SK-N-SH (cell line): ENCODE results near the gene FUT6. TPM values are rescaled to one million over a fixed set of nuclear protein-coding genes. Genes with fewer than 3 reads are reported as not detected.
"Not testable (repeated sequence)": the region's sequence is repeated elsewhere in the genome, so short reads cannot be mapped to it uniquely, and the experiment has no call there.

Experiments
- CTCF ChIA-PET: fragments of 300-600, 350-600 bp; formaldehyde crosslinking; extraction: SDS; loops from one replicate; lab custom pipeline; 2021; lab: Yijun Ruan, JAX
- POLR2A ChIA-PET: fragments of 350-600 bp; sonication (Branson Sonifier 250); formaldehyde crosslinking; extraction: SDS; loops from one replicate; lab custom pipeline; 2020; ENCODE audit warnings: antibody characterized with exemption, inconsistent platforms; lab: Yijun Ruan, JAX
- DNase-seq: peaks from one replicate; pipeline ENCODE4 v3.0.0; 2012
- H2AFZ ChIP-seq: fragments of 200-600 bp; sonication (generic); 2 replicates; pipeline ENCODE4 v1.8.1; 2016; ENCODE audit warnings: antibody characterized with exemption, mild to moderate bottlenecking, low read depth
- H3F3A ChIP-seq: fragments of 200-600 bp; sonication (generic); replicated peaks from 2 replicates; pipeline ENCODE3; 2016; ENCODE audit warnings: antibody characterized with exemption, mild to moderate bottlenecking; ENCODE audit not compliant: insufficient read depth
- H3K27ac ChIP-seq, 2 experiments: fragments of 200-500 bp in 1 of 2; fragments of 200-600 bp in 1 of 2; sonication (Bioruptor generic) in 1 of 2; sonication (generic), shearing (Covaris generic) in 1 of 2; 2 replicates each; pipeline versions ENCODE4 v1.5.1 to v1.6.1; 2014 to 2016; ENCODE audit warnings: low read depth in 2 of 2, inconsistent platforms in 1 of 2, low read length in 1 of 2, mild to moderate bottlenecking in 1 of 2, mixed read lengths in 1 of 2
- H3K27me3 ChIP-seq: fragments of 200-600 bp; sonication (generic), shearing (Covaris generic); 2 replicates; pipeline ENCODE4 v1.6.1; 2016; ENCODE audit warnings: mixed run types; ENCODE audit not compliant: insufficient read depth
- H3K36me3 ChIP-seq, 2 experiments: fragments of 200-500 bp in 1 of 2; fragments of 200-600 bp in 1 of 2; sonication (Bioruptor generic) in 1 of 2; sonication (generic) in 1 of 2; replicated peaks in 1 of 2; 2 replicates each; pipeline versions ENCODE3 to v1.5.1; 2014 to 2016; ENCODE audit warnings: low read length in 1 of 2, mild to moderate bottlenecking in 1 of 2; ENCODE audit not compliant: insufficient read depth in 2 of 2, control insufficient read depth in 1 of 2
- H3K4me1 ChIP-seq, 2 experiments: fragments of 200-500 bp in 1 of 2; fragments of 200-600 bp in 1 of 2; sonication (Bioruptor generic) in 1 of 2; sonication (generic), shearing (Covaris generic) in 1 of 2; 2 replicates each; pipeline versions ENCODE4 v1.5.1 to v1.6.1; 2014 to 2016; ENCODE audit warnings: low read depth in 1 of 2, low read length in 1 of 2, mixed run types in 1 of 2; ENCODE audit not compliant: insufficient read depth in 2 of 2, control insufficient read depth in 1 of 2
- H3K4me2 ChIP-seq: fragments of 200-600 bp; sonication (generic), shearing (Covaris generic); 2 replicates; pipeline ENCODE4 v1.6.1; 2017; ENCODE audit warnings: mixed run types
- H3K4me3 ChIP-seq, 2 experiments: fragments of 200-500 bp in 1 of 2; fragments of 200-600 bp in 1 of 2; sonication (Bioruptor generic) in 1 of 2; sonication (generic), shearing (Covaris generic) in 1 of 2; 2 replicates each; pipeline versions ENCODE4 v1.5.1 to v1.8.1; 2014 to 2016; ENCODE audit warnings: low read depth in 2 of 2, inconsistent platforms in 1 of 2, low read length in 1 of 2, mild to moderate bottlenecking in 1 of 2, mixed read lengths in 1 of 2, moderate library complexity in 1 of 2
- H3K79me2 ChIP-seq: fragments of 200-600 bp; sonication (generic); 2 replicates; pipeline ENCODE4 v1.8.1; 2017; ENCODE audit warnings: mild to moderate bottlenecking; ENCODE audit not compliant: insufficient read depth
- H3K9ac ChIP-seq: fragments of 200-600 bp; sonication (generic); 2 replicates; pipeline ENCODE4 v1.6.1; 2017; ENCODE audit warnings: mixed run types
- H3K9me2 ChIP-seq: fragments of 200-600 bp; sonication (generic); 2 replicates; pipeline ENCODE4 v1.6.1; 2017; ENCODE audit warnings: mixed run types
- H3K9me3 ChIP-seq: fragments of 200-600 bp; sonication (generic); 2 replicates; pipeline ENCODE4 v1.6.1; 2017; ENCODE audit warnings: mixed run types, mild to moderate bottlenecking, moderate library complexity
- H4K20me1 ChIP-seq: fragments of 200-600 bp; sonication (generic); 2 replicates; pipeline ENCODE4 v1.6.1; 2017; ENCODE audit warnings: mild to moderate bottlenecking, mixed run types; ENCODE audit not compliant: insufficient read depth
- EP300 ChIP-seq, 2 experiments: IDR thresholded peaks; 2 replicates each; pipeline versions ENCODE4 v1.4.0 to v1.6.1; 2012; ENCODE audit warnings: borderline replicate concordance in 1 of 2, low read depth in 1 of 2, low read length in 1 of 2
- FOXJ3 ChIP-seq: sonication (generic); formaldehyde crosslinking; IDR thresholded peaks from 2 replicates; pipeline ENCODE4 v1.5.1; 2020; ENCODE audit warnings: mild to moderate bottlenecking, missing genetic modification reagents
- NFIC ChIP-seq: IDR thresholded peaks from 2 replicates; pipeline ENCODE4 v1.4.0; 2012; ENCODE audit warnings: borderline replicate concordance
- RAD21 ChIP-seq: IDR thresholded peaks from 2 replicates; pipeline ENCODE4 v1.6.1; 2012; ENCODE audit warnings: mild to moderate bottlenecking, low read length
- RCOR1 ChIP-seq: fragments of 150-350 bp; IDR thresholded peaks from 2 replicates; pipeline ENCODE4 v1.6.1; 2017; ENCODE audit warnings: antibody characterized with exemption, low read length
- RXRA ChIP-seq: IDR thresholded peaks from 2 replicates; pipeline ENCODE4 v1.4.0; 2012; ENCODE audit warnings: low read depth, mild to moderate bottlenecking, borderline replicate concordance
- TCF12 ChIP-seq: IDR thresholded peaks from 2 replicates; pipeline ENCODE4 v1.4.0; 2012
- WGBS: methylation state at CpG from one replicate; pipeline ENCODE4 v1.1.6; 2017; ENCODE audit warnings: low lambda C conversion rate; 5-methylcytosine and 5-hydroxymethylcytosine counted together
- polyA plus RNA-seq, 3 experiments: library from polyadenylated mRNA; depleted of rRNA; stranded (reverse); fragments of >200 nt; gene quantifications; 2 replicates each; pipeline ENCODE4 v1.2.3, GENCODE V29; 2012
- TF ChIP-seq, protein P1 (sequence below): IDR thresholded peaks from 2 replicates; pipeline ENCODE4 v1.4.0; 2012; ENCODE audit warnings: low read depth, borderline replicate concordance
- TF ChIP-seq, protein P2 (sequence below): IDR thresholded peaks from 2 replicates; pipeline ENCODE4 v1.4.0; 2012; ENCODE audit warnings: low read depth

The FUT6 gene, protein sequence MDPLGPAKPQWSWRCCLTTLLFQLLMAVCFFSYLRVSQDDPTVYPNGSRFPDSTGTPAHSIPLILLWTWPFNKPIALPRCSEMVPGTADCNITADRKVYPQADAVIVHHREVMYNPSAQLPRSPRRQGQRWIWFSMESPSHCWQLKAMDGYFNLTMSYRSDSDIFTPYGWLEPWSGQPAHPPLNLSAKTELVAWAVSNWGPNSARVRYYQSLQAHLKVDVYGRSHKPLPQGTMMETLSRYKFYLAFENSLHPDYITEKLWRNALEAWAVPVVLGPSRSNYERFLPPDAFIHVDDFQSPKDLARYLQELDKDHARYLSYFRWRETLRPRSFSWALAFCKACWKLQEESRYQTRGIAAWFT
- not detected in 2 replicates for polyA plus RNA-seq (2012; rRNA removed)
- polyA plus RNA-seq (2012; cell fraction: cytosol; rRNA removed): not detected in 2 replicates
- not detected in 2 replicates for polyA plus RNA-seq (2012; cell fraction: nucleus; rRNA removed)

DNA sequence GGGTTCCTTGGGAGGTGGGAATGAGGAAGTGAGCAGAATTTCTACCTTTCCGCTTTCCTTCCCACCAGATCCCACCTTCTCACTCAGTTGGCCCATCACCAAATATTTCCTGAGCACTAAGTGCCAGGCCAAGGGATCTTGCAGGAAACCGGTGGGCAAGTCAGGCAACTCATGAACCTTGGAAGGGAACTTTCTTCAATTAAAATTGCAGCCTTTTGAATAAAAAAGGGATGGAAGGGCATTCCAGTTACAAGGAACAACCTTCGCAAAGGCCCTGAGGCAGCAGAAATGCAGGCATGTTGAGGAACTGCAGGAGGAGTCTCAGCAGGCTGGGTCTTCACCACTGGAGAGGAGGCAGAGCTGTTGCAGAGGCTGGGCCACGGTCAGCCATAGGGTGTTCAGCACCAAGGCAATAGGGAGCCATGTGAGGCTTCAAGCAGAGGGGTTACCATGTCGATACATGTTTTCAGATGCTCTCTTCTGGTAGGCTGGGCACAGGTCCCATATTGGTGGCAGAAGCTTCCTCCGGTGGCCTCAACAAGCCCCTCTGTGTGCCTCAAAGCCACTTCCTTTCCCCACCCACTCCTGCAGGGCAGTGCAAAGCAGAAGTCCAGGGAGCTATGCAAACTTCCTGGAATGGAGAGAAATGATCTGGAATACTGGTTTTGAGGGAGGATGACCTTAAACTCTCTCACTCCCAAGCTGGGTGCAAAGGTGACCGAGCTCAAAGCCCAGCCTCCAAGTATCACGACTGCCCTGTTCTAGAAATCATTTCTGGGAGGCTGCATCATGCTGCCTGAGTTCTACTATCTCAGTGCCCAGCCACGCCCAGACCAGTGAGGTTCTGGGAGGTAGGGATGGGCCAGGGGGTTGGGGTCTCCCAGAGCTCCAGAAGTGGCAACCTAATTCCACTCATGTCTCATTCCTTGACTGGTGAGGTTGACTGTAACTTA lies at the start of gene FUT6:
TSS of gene FUT6 (minus strand) at position 638 of the 953 bp plus-strand sequence. CDS start 7,135 bp downstream, outside the sequence.
- no peaks in the 10 kb centered on the region; a peak in 1 of 4 replicates for H3K4me1 ChIP-seq
- H3K4me2 ChIP-seq: no peak within 1 kb of the TSS
- H3K9me2 ChIP-seq: no peaks in the 10 kb centered on the region
- WGBS: 82% methylated on average over 6 of the region's 9 CpGs
- peaks cover 7% of the 10 kb centered on the region; the same call in 1 of the 2 replicates for H3K27me3 ChIP-seq
- no peaks in the 10 kb centered on the region for H3K9me3 ChIP-seq
- H3K9ac ChIP-seq: no peak within 1 kb of the TSS
- no peak within 1 kb of the TSS for H3K27ac ChIP-seq
- H3K36me3 ChIP-seq: no peaks in the 10 kb centered on the region
- CTCF ChIA-PET: interaction anchor here (1.6 to 1.7 kb wide), 2 partner anchors 12 to 35 kb away, joined by 7 to 8 read pairs; no protein-coding TSS in a partner anchor
- no peaks in the 10 kb centered on the region for H3F3A ChIP-seq
- no peaks in the 10 kb centered on the region for H4K20me1 ChIP-seq
- H3K79me2 ChIP-seq: no peaks in the 10 kb centered on the region
- POLR2A ChIA-PET: no interaction called here
- peak; percentile 11 for DNase-seq
- H2AFZ ChIP-seq: no peak within 1 kb of the TSS
- TF ChIP-seq RCOR1 (no peak), EP300 (IDR thresholded peaks at IDR 0.05; ENCODE audit: borderline replicate concordance in 1 of 2, low read depth in 1 of 2, low read length in 1 of 2) (no peak), NFIC (no peak), FOXJ3 (no peak), RXRA (no peak), RAD21 (no peak), TCF12 (no peak)
- TF ChIP-seq, protein P1, sequence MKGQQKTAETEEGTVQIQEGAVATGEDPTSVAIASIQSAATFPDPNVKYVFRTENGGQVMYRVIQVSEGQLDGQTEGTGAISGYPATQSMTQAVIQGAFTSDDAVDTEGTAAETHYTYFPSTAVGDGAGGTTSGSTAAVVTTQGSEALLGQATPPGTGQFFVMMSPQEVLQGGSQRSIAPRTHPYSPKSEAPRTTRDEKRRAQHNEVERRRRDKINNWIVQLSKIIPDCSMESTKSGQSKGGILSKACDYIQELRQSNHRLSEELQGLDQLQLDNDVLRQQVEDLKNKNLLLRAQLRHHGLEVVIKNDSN: no peak
- TF ChIP-seq, protein P2, sequence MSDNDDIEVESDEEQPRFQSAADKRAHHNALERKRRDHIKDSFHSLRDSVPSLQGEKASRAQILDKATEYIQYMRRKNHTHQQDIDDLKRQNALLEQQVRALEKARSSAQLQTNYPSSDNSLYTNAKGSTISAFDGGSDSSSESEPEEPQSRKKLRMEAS: no peak
- TF ChIP-seq, all 33 proteins: peak for 0
- no peak within 1 kb of the TSS for H3K4me3 ChIP-seq

- H3K4me3 ChIP-seq, H3K9me3 ChIP-seq, H3K79me2 ChIP-seq, H3K27ac ChIP-seq, H3F3A ChIP-seq, H3K9me2 ChIP-seq, H4K20me1 ChIP-seq, H2AFZ ChIP-seq, DNase-seq, H3K36me3 ChIP-seq, H3K27me3 ChIP-seq, H3K4me1 ChIP-seq, H3K4me2 ChIP-seq, H3K9ac ChIP-seq: not testable (repeated sequence)
- ChIA-PET POLR2A (interaction anchor here (1.2 kb wide), 1 partner anchor 55 kb away, joined by 3 read pairs; no protein-coding TSS in a partner anchor), CTCF (interaction anchor here (0.6 to 3.2 kb wide), 5 partner anchors 9 to 163 kb away, joined by 3 to 11 read pairs (median 3); no protein-coding TSS in a partner anchor)
- 85% methylated on average over 10 of the region's 11 CpGs for WGBS
Observed at GRCh38 chr19:5884065-5884811, 44.7 kb upstream of the FUT6 start.

GRCh38 chr19:5883157-5883873 lies 43.8 kb upstream of the FUT6 start:
- H3K9me3 ChIP-seq, H3K9ac ChIP-seq, H3K4me1 ChIP-seq, H3K36me3 ChIP-seq, H3K9me2 ChIP-seq, H2AFZ ChIP-seq, H3K4me3 ChIP-seq, H4K20me1 ChIP-seq, H3K4me2 ChIP-seq, H3K27me3 ChIP-seq, POLR2A ChIA-PET, DNase-seq, H3K27ac ChIP-seq, H3F3A ChIP-seq, H3K79me2 ChIP-seq: not testable (repeated sequence)
- CTCF ChIA-PET: interaction anchor here (0.6 to 3.2 kb wide), 4 partner anchors 10 to 102 kb away, joined by 3 to 11 read pairs (median 5); no protein-coding TSS in a partner anchor
- WGBS: 76% methylated on average over 13 of the region's 13 CpGs
